Mesendoderm (in vitro differentiated cells): ENCODE measurements around the gene BCL2L14.
"Not testable (repeated sequence)": the region's sequence is repeated elsewhere in the genome, so short reads cannot be mapped to it uniquely, and the experiment has no call there.

ENCODE experiments used
- DNase-seq: peaks from one replicate; pipeline ENCODE4 v3.0.0; 2013
- H2AK5ac ChIP-seq: 2 replicates; pipeline ENCODE4 v1.6.1; 2013; ENCODE audit warnings: low read length, inconsistent platforms
- H2BK120ac ChIP-seq: 2 replicates; pipeline ENCODE4 v1.6.1; 2013; ENCODE audit warnings: low read depth, mild to moderate bottlenecking, low read length, moderate library complexity, mixed read lengths
- H2BK15ac ChIP-seq: replicated peaks from 2 replicates; pipeline ENCODE4 v1.6.1; 2013; ENCODE audit warnings: low read depth, mild to moderate bottlenecking, moderate library complexity
- H2BK5ac ChIP-seq: 2 replicates; pipeline ENCODE4 v1.6.1; 2013; ENCODE audit warnings: low read length, inconsistent platforms
- H3K18ac ChIP-seq: 2 replicates; pipeline ENCODE4 v1.6.1; 2013; ENCODE audit warnings: mild to moderate bottlenecking, low read length, mixed read lengths
- H3K23ac ChIP-seq: one replicate; pipeline ENCODE4 v1.6.1; 2013; ENCODE audit warnings: low read length
- H3K27ac ChIP-seq: 2 replicates; pipeline ENCODE4 v1.5.1; 2013; ENCODE audit warnings: low read depth, mild to moderate bottlenecking, inconsistent platforms, low read length, moderate library complexity
- H3K27me3 ChIP-seq: 2 replicates; pipeline ENCODE4 v1.6.1; 2013; ENCODE audit warnings: low read length, control low read depth, mild to moderate bottlenecking, inconsistent platforms; ENCODE audit not compliant: insufficient read depth, poor library complexity
- H3K36me3 ChIP-seq: 2 replicates; pipeline ENCODE4 v1.6.1; 2013; ENCODE audit warnings: low read length, inconsistent platforms; ENCODE audit not compliant: control insufficient read depth, insufficient read depth
- H3K4ac ChIP-seq: one replicate; pipeline ENCODE4 v1.6.1; 2013; ENCODE audit warnings: low read depth, mild to moderate bottlenecking, low read length, moderate library complexity
- H3K4me1 ChIP-seq: 2 replicates; pipeline ENCODE4 v1.6.1; 2013; ENCODE audit warnings: low read depth, low read length, inconsistent platforms; ENCODE audit not compliant: control insufficient read depth
- H3K4me2 ChIP-seq: 2 replicates; pipeline ENCODE4 v1.6.1; 2013; ENCODE audit warnings: low read length
- H3K4me3 ChIP-seq: 2 replicates; pipeline ENCODE4 v1.5.1; 2013; ENCODE audit warnings: mild to moderate bottlenecking, low read length
- H3K56ac ChIP-seq: one replicate; pipeline ENCODE4 v1.6.1; 2013; ENCODE audit warnings: low read length
- H3K79me1 ChIP-seq: 2 replicates; pipeline ENCODE4 v1.6.1; 2013; ENCODE audit warnings: low read length, inconsistent platforms
- H3K79me2 ChIP-seq: 2 replicates; pipeline ENCODE4 v1.6.1; 2013; ENCODE audit warnings: mild to moderate bottlenecking, low read length; ENCODE audit not compliant: control insufficient read depth, insufficient read depth
- H3K9ac ChIP-seq: 2 replicates; pipeline ENCODE4 v1.6.1; 2013; ENCODE audit warnings: low read length, inconsistent platforms
- H4K5ac ChIP-seq: one replicate; pipeline ENCODE4 v1.6.1; 2013; ENCODE audit warnings: low read length
- H4K8ac ChIP-seq: one replicate; pipeline ENCODE4 v1.6.1; 2013; ENCODE audit warnings: low read depth, mild to moderate bottlenecking, control low read depth, low read length, moderate library complexity
- WGBS: extraction: QIAGEN DNeasy Blood & Tissue Kit; methylation state at CpG from one replicate; pipeline ENCODE4 v1.1.7; 2013; ENCODE audit warnings: low lambda C conversion rate, missing lambda C conversion rate; ENCODE audit not compliant: insufficient coverage; ENCODE audit errors: extremely low coverage; 5-methylcytosine and 5-hydroxymethylcytosine counted together

Gene BCL2L14

DNA sequence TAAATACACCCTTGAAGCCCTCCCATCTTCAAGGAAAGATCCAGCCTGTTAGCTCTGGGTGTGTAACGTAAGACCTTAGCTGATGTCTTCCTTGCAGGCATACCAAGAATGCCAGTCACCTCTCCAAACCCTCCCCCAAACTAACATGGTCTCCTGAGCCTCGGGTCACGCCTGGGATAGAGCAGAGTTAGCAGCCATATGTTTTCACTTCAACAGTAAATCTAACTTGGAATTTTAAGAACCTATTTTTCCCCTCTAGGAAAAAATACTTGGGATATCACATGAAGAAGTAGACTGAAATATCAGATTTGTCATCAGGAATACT is 27.9 kb downstream of the BCL2L14 start:
- Histone ChIP-seq H3K9ac (no peak overlapping the region), H3K56ac (no peak overlapping the region), H4K8ac (no peak overlapping the region), H2BK5ac (no peak overlapping the region), H3K4ac (no peak overlapping the region), H3K4me1 (no peaks in the 10 kb centered on the region), H4K5ac (no peak overlapping the region), H2AK5ac (no peak overlapping the region), H3K79me2 (no peaks in the 10 kb centered on the region), H3K4me3 (no peak overlapping the region), H3K36me3 (no peaks in the 10 kb centered on the region), H2BK120ac (no peak overlapping the region), H3K4me2 (no peak overlapping the region), H3K27ac (no peak overlapping the region), H3K23ac (no peak overlapping the region), H3K79me1 (no peaks in the 10 kb centered on the region), H3K27me3 (no peaks in the 10 kb centered on the region), H3K18ac (no peak overlapping the region), H2BK15ac (no peak overlapping the region)
- WGBS: no CpG with 5 or more reads among the region's 3 CpGs
- no peak for DNase-seq

DNA sequence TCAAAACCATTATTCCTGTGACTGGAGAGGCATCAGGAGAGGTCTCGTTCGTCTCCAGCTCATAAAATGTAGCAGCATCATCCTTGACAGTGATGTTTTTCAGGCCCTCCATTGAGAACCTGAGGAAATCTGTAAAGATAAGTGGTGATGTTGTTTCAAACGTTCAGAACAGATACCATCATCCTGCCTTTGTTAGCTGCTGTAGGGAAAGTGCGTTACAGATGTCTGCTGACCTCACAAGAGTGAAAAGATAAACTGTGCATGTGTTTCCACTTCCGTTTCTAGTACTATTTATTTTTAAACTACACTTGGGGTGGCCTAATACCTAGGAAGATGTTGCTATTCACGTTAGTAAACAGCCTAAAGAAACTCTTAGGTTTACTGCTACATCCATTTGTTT is 28.4 kb downstream of the BCL2L14 start:
- H3K56ac ChIP-seq: no peak overlapping the region
- H3K27ac ChIP-seq: no peak overlapping the region
- no peak overlapping the region for H4K5ac ChIP-seq
- no peaks in the 10 kb centered on the region for H3K27me3 ChIP-seq
- H3K79me2 ChIP-seq: no peaks in the 10 kb centered on the region
- H3K18ac ChIP-seq: no peak overlapping the region
- no peak overlapping the region for H2AK5ac ChIP-seq
- no peak overlapping the region for H3K9ac ChIP-seq
- no peaks in the 10 kb centered on the region for H3K4me1 ChIP-seq
- WGBS: no CpG with 5 or more reads among the region's 6 CpGs
- H3K4ac ChIP-seq: no peak overlapping the region
- no peaks in the 10 kb centered on the region for H3K36me3 ChIP-seq
- H3K4me3 ChIP-seq: no peak overlapping the region
- DNase-seq: no peak
- H3K23ac ChIP-seq: no peak overlapping the region
- no peak overlapping the region for H2BK5ac ChIP-seq
- no peak overlapping the region for H4K8ac ChIP-seq
- no peaks in the 10 kb centered on the region for H3K79me1 ChIP-seq
- H2BK120ac ChIP-seq: no peak overlapping the region
- H3K4me2 ChIP-seq: no peak overlapping the region
- H2BK15ac ChIP-seq: no peak overlapping the region

DNA sequence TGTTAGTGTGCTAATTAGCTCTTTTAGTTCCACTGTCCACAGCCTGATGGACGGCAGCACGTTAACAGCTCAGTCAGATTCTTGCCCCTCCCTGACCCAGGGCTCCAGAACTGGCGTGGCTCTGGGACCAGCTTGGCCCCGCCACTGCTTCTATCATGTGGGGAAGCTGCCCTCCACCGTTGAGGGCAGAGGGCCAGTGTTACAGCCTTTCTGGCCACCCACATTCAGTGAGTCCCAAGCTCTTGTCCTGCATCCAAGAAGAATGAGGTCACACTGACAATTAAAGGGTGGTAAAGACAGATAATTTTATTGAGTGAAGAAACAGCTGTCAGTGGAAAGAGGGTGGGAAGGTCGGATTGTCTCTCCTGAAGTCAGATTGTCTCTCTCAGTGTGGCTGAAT is 36.9 kb downstream of the BCL2L14 start:
- Histone ChIP-seq H3K4ac (no peak overlapping the region), H3K9ac (no peak overlapping the region), H3K4me3 (no peak overlapping the region), H3K56ac (no peak overlapping the region), H4K5ac (no peak overlapping the region), H2BK120ac (no peak overlapping the region), H3K79me2 (no peaks in the 10 kb centered on the region), H3K4me1 (no peaks in the 10 kb centered on the region), H2BK15ac (no peak overlapping the region), H3K4me2 (no peak overlapping the region), H2BK5ac (no peak overlapping the region), H3K36me3 (no peaks in the 10 kb centered on the region), H3K18ac (no peak overlapping the region), H3K23ac (no peak overlapping the region), H3K27me3 (no peaks in the 10 kb centered on the region), H3K79me1 (no peaks in the 10 kb centered on the region), H3K27ac (no peak overlapping the region), H4K8ac (no peak overlapping the region), H2AK5ac (no peak overlapping the region)
- DNase-seq: no peak
- no CpG with 5 or more reads among the region's 6 CpGs for WGBS

GRCh38 chr12:12108441-12109058 is 37.8 kb downstream of the BCL2L14 start:
- no peaks in the 10 kb centered on the region for H3K27me3 ChIP-seq
- H3K79me2 ChIP-seq: no peaks in the 10 kb centered on the region
- no peaks in the 10 kb centered on the region for H3K36me3 ChIP-seq
- H3K79me1 ChIP-seq: no peaks in the 10 kb centered on the region
- H3K4me3 ChIP-seq: no peak overlapping the region
- no peak overlapping the region for H3K27ac ChIP-seq
- H3K9ac ChIP-seq: no peak overlapping the region
- H2BK5ac ChIP-seq: no peak overlapping the region
- H2BK15ac ChIP-seq: no peak overlapping the region
- no peak overlapping the region for H2AK5ac ChIP-seq
- no peak overlapping the region for H3K23ac ChIP-seq
- H3K18ac ChIP-seq: no peak overlapping the region
- DNase-seq: no peak
- H2BK120ac ChIP-seq: no peak overlapping the region
- no peak overlapping the region for H3K4me2 ChIP-seq
- H4K8ac ChIP-seq: no peak overlapping the region
- no peak overlapping the region for H3K4ac ChIP-seq
- H3K4me1 ChIP-seq: no peaks in the 10 kb centered on the region
- WGBS: no CpG with 5 or more reads among the region's 1 CpG
- no peak overlapping the region for H4K5ac ChIP-seq
- H3K56ac ChIP-seq: no peak overlapping the region

DNA sequence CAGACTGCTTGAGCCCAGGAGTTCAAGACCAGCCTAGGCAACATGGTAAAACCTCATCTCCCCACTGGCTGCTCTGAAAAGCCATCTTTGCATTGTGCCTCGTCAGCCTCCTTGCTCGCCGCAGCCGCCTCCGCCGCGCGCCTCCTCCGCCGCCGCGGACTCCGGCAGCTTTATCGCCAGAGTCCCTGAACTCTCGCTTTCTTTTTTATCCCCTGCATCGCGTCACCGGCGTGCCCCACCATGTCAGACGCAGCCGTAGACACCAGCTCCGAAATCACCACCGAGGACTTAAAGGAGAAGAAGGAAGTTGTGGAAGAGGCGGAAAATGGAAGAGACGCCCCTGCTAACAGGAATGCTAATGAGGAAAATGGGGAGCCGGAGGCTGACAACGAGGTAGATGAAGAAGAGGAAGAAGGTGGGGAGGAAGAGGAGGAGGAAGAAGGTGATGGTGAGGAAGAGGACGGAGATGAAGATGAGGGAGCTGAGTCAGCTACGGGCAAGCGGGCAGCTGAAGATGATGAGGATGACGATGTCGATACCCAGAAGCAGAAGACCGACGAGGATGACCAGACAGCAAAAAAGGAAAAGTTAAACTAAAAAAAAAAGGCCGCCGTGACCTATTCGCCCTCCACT is 40.3 kb downstream of the BCL2L14 start:
- not testable (repeated sequence) for DNase-seq, H2BK15ac ChIP-seq, H3K79me2 ChIP-seq, H2BK120ac ChIP-seq, H3K27ac ChIP-seq, H3K18ac ChIP-seq, H3K4me3 ChIP-seq, H4K5ac ChIP-seq, H3K4me2 ChIP-seq, H3K79me1 ChIP-seq, H3K9ac ChIP-seq, H3K36me3 ChIP-seq, H2BK5ac ChIP-seq, H3K4me1 ChIP-seq, H3K23ac ChIP-seq, H4K8ac ChIP-seq, H3K56ac ChIP-seq, H2AK5ac ChIP-seq, H3K4ac ChIP-seq, H3K27me3 ChIP-seq
- 100% methylated on average over 1 of the region's 37 CpGs for WGBS

DNA sequence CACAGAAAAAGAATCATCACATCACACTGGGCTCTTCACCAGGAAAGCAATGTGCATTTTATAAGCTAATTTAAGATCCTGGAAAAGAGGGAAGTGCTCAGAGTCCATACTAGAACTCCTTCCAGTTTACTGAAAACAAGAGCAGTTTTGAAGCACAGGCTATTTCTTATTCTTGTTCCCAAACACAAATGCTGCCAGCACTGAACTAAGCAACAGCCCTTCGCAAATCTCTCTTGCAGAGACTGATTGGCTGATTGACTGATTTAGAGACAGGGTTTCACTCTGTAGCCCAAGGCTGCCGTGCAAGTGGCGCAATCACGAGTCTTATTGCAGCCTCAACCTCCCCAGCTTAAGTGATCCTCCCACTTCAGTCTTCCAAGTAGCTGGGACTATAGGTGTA is 44.8 kb downstream of the BCL2L14 start:
- Histone ChIP-seq H2BK5ac (no peak overlapping the region), H3K27ac (no peak overlapping the region), H2BK120ac (no peak overlapping the region), H3K4me3 (no peak overlapping the region), H2AK5ac (no peak overlapping the region), H2BK15ac (no peak overlapping the region), H4K5ac (no peak overlapping the region), H3K79me1 (no peaks in the 10 kb centered on the region), H3K36me3 (peaks cover 1% of the 10 kb centered on the region), H3K23ac (no peak overlapping the region), H4K8ac (no peak overlapping the region), H3K4ac (no peak overlapping the region), H3K79me2 (no peaks in the 10 kb centered on the region), H3K27me3 (peaks cover 2% of the 10 kb centered on the region), H3K18ac (no peak overlapping the region), H3K9ac (no peak overlapping the region), H3K56ac (no peak overlapping the region), H3K4me1 (no peaks in the 10 kb centered on the region), H3K4me2 (no peak overlapping the region)
- no peak for DNase-seq
- WGBS: no CpG with 5 or more reads among the region's 4 CpGs
